ENCODE data around the gene EFCAB11.

DNA sequence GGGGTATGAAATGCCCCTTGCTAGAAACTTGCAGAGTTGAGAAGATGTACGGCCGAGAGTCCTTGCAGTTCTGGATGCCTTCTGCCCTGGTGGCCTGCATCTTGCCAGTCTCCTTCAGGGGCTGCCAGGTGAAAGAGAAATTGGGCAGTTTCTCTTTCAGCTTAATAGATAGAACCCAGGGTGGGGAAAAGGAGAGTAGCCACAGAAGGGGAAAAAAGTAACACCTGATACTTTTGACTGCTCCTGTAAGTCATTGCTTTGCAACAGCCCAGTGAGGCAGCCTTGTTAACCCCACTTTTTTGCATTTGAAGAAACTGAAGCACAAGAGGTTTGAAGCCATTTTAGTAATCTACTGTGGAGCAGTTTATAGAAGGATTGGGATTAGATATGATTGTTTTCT is 28.8 kb upstream of the EFCAB11 start:
- TF ChIP-seq, protein P1, sequence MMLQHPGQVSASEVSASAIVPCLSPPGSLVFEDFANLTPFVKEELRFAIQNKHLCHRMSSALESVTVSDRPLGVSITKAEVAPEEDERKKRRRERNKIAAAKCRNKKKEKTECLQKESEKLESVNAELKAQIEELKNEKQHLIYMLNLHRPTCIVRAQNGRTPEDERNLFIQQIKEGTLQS (IDR thresholded peaks at IDR 0.05; ENCODE audit: insufficient read depth, low read depth, low read length), result no peak
- no peak for TF ChIP-seq JUN (IDR thresholded peaks at IDR 0.05; ENCODE audit: low read depth, low read length)
- TF ChIP-seq, protein P2, sequence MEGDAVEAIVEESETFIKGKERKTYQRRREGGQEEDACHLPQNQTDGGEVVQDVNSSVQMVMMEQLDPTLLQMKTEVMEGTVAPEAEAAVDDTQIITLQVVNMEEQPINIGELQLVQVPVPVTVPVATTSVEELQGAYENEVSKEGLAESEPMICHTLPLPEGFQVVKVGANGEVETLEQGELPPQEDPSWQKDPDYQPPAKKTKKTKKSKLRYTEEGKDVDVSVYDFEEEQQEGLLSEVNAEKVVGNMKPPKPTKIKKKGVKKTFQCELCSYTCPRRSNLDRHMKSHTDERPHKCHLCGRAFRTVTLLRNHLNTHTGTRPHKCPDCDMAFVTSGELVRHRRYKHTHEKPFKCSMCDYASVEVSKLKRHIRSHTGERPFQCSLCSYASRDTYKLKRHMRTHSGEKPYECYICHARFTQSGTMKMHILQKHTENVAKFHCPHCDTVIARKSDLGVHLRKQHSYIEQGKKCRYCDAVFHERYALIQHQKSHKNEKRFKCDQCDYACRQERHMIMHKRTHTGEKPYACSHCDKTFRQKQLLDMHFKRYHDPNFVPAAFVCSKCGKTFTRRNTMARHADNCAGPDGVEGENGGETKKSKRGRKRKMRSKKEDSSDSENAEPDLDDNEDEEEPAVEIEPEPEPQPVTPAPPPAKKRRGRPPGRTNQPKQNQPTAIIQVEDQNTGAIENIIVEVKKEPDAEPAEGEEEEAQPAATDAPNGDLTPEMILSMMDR (IDR thresholded peaks at IDR 0.05; ENCODE audit: control extremely low read depth in 1 of 3, insufficient read depth in 1 of 3, low read depth in 1 of 3, low read length in 3 of 3), result no peak
- no peak for TF ChIP-seq SUZ12 (IDR thresholded peaks at IDR 0.05; ENCODE audit: low read length)
- TF ChIP-seq NANOG (IDR thresholded peaks at IDR 0.05; ENCODE audit: insufficient read depth, low read depth, low read length, poor library complexity, severe bottlenecking), result no peak
- no peak for TF ChIP-seq CREB1 (IDR thresholded peaks at IDR 0.05)
